ENCODE data around the gene PFKP. TPM values are rescaled to one million over a fixed set of nuclear protein-coding genes. Genes with fewer than 3 reads are reported as not detected.

PFKP gene
- total RNA-seq, 4 donors from 2014 or later: 90.8 to 255 (median 112) TPM

GRCh38 chr10:3036155-3037021 lies 31.0 kb upstream of the PFKP start:
- Histone ChIP-seq H3K27me3 (no peaks in the 10 kb centered on the region), H3K36me3 (no peaks in the 10 kb centered on the region), H3K4me3 (no peak overlapping the region), H3K4me1 (no peaks in the 10 kb centered on the region), H3K9me3 (no peaks in the 10 kb centered on the region), H3K27ac (replicated peaks in 1 of 4) (no peak overlapping the region)
- 71% methylated on average over 8 of the region's 8 CpGs for whole genome bisulfite sequencing
- intact Hi-C loops (cut with DNase I): no loop called here
- TF ChIP-seq EP300 (IDR thresholded peaks at IDR 0.05): no peak
- no peak for TF ChIP-seq POLR2A (IDR thresholded peaks at IDR 0.05; ENCODE audit: low read depth)
- TF ChIP-seq POLR2AphosphoS5 (IDR thresholded peaks at IDR 0.05): no peak
- no peak for TF ChIP-seq CTCF (IDR thresholded peaks at IDR 0.05)
- DNase-seq (ENCODE audit: extremely low spot score): no peak

GRCh38 chr10:3037182-3037581 lies 30.2 kb upstream of the PFKP start:
- H3K9me3 ChIP-seq: no peaks in the 10 kb centered on the region
- 98% methylated on average over 4 of the region's 4 CpGs for WGBS
- no peak overlapping the region for H3K27ac ChIP-seq (replicated peaks in 1 of 4)
- no peak overlapping the region for H3K4me3 ChIP-seq
- no peaks in the 10 kb centered on the region for H3K36me3 ChIP-seq
- intact Hi-C loops (cut with DNase I): no loop called here
- no peaks in the 10 kb centered on the region for H3K27me3 ChIP-seq
- no peak for DNase-seq (ENCODE audit: extremely low spot score)
- H3K4me1 ChIP-seq: no peaks in the 10 kb centered on the region
- TF ChIP-seq EP300 (IDR thresholded peaks at IDR 0.05) (no peak), POLR2AphosphoS5 (IDR thresholded peaks at IDR 0.05) (no peak), CTCF (IDR thresholded peaks at IDR 0.05) (no peak), POLR2A (IDR thresholded peaks at IDR 0.05; ENCODE audit: low read depth) (no peak)

- no peak for DNase-seq (ENCODE audit: extremely low spot score)
- Histone ChIP-seq H3K27ac (replicated peaks in 1 of 4) (no peak overlapping the region), H3K9me3 (no peaks in the 10 kb centered on the region), H3K36me3 (no peaks in the 10 kb centered on the region), H3K4me1 (peaks cover 0 to 11% (median 9%) of the 10 kb centered on the region in 4 donors), H3K4me3 (no peak overlapping the region), H3K27me3 (no peaks in the 10 kb centered on the region)
- intact Hi-C loops (cut with DNase I): loop anchor here (5.0 kb wide), 2 partner anchors 113 to 203 kb away; no protein-coding TSS in a partner anchor
- TF ChIP-seq POLR2A (IDR thresholded peaks at IDR 0.05; ENCODE audit: low read depth) (no peak), EP300 (IDR thresholded peaks at IDR 0.05) (no peak), POLR2AphosphoS5 (IDR thresholded peaks at IDR 0.05) (no peak), CTCF (IDR thresholded peaks at IDR 0.05) (no peak)
- WGBS: 78% methylated on average over 1 of the region's 1 CpG
Measured at GRCh38 chr10:3040069-3040468, 27.3 kb upstream of the PFKP start.

GRCh38 chr10:3042589-3042988 lies 24.8 kb upstream of the PFKP start:
- Histone ChIP-seq H3K4me1 (peaks cover 16 to 37% (median 34%) of the 10 kb centered on the region in 4 donors), H3K36me3 (no peaks in the 10 kb centered on the region), H3K4me3 (no peak overlapping the region), H3K9me3 (no peaks in the 10 kb centered on the region), H3K27ac (replicated peaks in 1 of 4) (no peak overlapping the region), H3K27me3 (no peaks in the 10 kb centered on the region)
- DNase-seq (ENCODE audit: extremely low spot score): no peak
- intact Hi-C loops (cut with DNase I): loop anchor here (5.0 kb wide), 2 partner anchors 115 to 205 kb away; no protein-coding TSS in a partner anchor
- no peak for TF ChIP-seq POLR2AphosphoS5 (IDR thresholded peaks at IDR 0.05)
- TF ChIP-seq POLR2A (IDR thresholded peaks at IDR 0.05; ENCODE audit: low read depth): no peak
- no peak for TF ChIP-seq CTCF (IDR thresholded peaks at IDR 0.05)
- TF ChIP-seq EP300 (IDR thresholded peaks at IDR 0.05): no peak
- 69% methylated on average over 10 of the region's 10 CpGs for WGBS

All from esophagus muscularis mucosa (tissue), 4 donors.